NCI-H82 treated with DMSO at 0.1 percent for 48 hours (cell line): ENCODE measurements around the gene ZNF580.
A peak's percentile ranks its signal among the peaks of the same experiment; 100 is the strongest.

ENCODE experiments used
- DNase-seq: peaks from one replicate; lab custom pipeline; 2025; ENCODE audit not compliant: unreplicated experiment; lab: John Stamatoyannopoulos, UW

The ZNF580 gene, protein sequence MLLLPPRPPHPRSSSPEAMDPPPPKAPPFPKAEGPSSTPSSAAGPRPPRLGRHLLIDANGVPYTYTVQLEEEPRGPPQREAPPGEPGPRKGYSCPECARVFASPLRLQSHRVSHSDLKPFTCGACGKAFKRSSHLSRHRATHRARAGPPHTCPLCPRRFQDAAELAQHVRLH

DNA sequence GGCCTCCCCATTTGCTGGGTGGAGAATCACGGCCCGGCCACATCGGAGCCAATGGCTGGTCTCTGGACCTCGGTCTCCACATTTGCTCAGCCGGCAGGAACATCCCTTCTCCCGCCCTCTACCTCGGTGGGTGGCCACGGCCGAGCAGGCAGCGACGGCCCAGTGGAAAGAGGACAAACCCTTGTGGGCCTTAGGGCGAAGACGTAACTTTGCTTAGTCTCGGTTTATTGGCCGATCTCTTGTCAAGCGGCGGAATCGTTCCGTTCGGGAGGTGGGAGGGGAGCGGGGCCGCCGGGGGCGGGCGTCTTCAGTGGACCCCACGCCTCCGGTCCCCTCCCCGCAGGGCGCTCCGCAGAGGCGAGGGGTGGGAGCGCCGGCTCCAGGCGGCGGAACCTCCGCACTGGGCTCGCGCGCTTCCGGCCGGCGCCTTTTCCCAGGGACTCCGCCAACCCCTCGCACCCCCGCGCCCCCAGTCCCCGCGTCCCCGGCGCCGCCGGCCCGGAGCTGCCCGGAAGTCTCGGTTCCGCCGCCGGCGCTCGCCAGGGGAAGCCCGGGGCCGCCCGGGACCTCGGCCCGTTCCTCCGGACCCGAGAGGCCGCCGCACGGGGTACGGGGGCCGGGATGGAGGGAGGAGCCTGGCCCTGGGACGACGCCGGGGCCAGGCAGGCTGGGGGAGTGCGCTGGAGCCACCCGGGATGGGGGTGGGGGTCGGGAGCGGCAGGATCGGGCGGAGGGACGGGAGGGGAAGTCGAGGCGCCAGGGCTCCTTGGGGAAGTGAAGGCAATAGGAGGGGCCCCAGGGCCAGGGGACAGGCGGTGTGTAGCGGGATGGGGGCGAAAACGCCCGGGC is at the start of gene ZNF580:
TSS of gene ZNF580 (plus strand) at position 426 of the 849 bp plus-strand sequence. CDS start 1,507 bp downstream, outside the sequence.
- DNase-seq, result no peak

DNA sequence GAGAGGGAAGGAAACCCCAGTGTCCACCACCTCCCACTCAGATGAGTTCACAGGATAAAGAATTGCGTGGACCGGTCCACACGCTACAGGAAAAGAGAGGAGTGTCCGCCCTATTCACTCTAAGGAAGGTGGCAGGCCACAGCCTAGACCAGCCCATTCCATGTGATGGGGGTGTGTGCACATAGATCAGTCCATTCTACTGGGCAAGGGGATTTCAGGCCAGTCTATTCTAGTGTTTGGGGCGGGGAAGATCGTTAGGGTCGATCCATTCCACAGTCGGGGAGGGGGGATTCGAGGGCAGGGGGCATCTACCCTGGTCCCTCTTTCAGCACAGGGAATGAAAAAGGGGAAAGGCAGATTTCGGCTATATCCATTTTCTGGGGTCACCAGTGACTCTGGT is 49.2 kb upstream of the ZNF580 start:
- DNase-seq, result no peak

DNA sequence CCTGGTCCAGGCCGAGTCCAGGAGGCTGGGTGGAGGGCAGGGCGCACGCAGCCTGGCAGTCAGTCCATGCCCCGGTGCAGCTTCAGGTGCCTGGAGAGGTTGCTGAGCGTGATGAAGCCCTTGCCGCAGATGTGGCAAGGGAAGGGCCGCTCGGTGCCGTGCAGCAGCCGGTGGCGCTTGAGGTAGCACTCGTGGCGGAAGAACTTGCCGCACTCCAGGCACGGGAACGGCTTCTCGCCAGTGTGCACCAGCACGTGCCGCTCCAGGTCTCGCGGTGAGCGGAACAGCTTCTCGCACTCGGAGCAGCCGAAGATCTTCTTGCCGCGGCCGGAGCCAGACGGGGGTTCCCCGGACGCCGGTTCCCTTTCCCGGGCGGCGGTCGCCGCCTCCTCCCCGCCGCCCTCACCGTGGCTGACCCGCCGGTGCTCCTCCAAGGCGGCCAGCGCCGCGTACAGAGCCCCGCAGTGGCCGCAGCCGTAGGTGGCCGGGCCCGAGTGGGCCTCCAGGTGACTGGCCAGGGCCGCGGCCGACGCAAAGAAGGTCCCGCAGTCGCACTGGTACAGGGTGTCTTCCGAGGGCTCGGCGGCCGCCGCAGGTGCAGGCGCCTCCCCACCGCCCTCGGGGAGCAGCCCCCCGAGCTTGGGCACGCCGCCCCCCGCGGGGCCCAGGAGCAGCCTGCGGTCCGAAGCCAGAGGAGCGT is 48.3 kb upstream of the ZNF580 start:
- DNase-seq, result no peak

DNA sequence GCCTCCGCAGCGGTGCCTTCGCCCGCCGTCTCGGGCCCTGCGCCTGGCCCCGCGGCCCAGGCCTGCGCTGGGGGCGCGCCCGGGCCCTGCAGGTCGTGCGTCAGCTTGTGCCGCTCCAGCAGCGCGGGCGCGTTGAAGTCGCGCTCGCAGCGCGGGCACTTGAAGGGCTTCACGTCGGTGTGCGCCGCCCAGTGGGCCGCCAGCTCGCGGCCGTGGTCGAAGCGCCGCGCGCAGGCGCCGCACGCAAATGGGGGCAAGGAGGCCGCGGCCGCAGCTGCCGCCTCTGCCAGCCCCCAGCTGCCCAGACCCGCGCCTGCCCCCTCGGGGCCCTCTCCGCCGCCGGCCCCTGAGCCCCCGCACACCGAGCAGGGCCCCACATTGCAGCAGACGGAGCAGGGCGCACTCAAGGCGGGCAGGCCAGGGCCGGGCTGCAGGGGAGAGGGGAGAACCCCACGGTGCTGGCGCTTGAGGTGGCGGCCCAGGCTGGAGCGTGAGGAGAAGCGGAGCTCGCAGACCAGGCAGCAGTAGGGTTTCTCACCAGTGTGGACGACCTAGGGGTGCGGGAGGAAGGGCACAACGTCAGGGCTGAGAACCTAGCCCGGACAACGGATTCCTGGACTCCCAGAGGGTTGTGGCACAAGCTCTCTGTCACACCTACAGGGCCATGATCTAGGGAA is 47.6 kb upstream of the ZNF580 start:
- no peak for DNase-seq

DNA sequence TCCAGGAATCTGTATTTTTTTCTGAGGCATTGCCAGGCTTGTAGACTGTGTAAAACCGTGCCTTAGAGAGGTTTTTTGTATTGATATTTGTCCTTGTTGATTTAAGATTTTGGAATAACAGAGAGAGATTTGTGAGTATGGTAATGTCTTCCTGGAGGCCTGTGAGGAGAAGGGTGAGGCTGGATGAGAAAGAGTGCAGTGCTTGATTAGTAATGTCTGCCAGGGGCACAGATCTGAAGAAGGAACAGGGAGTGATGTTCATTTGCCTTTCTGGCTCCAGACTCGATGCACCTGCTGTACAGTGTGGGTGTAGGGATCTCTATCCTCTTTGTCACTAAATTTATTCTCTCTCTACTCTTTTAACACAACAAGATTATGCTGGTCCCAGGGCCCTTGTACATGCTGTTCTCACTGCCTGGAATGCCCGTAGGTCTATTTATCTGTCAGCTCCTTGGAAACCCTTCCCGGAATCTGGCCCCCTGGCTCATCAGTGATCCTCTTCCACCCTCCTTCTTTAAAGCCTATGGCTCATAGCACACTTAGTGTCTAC is 45.7 kb upstream of the ZNF580 start:
- DNase-seq, result no peak

DNA sequence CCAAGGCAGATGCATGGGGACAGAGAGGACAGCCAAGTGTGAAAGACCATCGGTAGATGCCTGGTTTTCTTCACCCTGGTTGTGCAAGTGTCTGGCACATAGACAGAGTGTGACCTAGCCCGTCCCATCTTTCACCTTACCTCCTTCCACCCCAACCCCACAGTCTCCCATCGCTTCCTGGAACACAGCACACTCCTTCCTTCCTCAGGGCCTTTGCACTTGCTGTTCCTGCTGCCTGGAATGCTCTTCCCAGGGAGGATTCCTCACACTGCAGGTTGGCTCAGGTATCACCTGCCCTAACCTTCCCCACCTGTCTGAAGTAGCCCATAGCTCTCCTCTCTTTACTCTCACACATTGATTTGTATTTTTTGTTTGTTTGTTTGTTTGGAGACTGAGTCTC is 44.5 kb upstream of the ZNF580 start:
- DNase-seq, result no peak

DNA sequence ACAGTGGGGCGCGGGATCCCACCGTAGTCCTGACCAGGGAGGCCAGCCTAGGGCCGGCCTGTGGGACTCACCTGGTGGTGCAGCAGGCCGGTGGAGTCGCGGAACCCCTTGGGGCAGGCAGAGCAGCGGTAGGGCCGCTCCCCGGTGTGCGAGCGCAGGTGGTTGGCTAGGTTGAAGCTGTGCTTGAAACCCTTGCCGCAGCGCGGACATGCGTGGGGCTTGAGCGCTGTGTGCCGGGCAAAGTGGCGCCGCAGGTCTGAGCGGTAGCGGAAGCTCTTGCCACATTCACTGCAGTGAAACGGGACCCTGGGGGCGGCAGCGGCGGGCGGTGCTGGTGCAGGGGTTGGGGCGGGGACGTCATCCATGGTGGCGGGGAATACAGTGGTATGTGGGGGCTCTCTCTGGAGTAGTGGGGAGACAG is 43.3 kb upstream of the ZNF580 start:
- DNase-seq, result no peak

DNA sequence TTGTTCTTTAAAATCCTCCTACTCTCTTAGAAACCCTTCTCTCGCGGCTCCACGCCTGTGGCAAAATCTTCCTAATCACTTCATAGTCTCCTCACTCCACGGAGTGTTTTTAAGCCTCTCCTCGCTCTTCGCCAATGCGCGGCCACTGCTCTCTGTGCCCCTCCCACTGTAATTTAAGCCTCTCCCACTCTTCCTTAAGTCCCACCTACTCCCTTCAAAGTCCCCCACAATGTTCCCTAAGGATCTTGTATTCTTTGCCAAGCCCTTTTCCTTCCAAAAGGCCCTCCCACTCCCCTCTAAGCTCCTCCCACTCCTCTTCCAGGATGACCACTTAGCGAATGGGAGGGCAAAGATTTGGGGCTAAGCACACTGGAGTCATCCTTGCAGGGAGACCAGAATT is 42.8 kb upstream of the ZNF580 start:
- no peak for DNase-seq

DNA sequence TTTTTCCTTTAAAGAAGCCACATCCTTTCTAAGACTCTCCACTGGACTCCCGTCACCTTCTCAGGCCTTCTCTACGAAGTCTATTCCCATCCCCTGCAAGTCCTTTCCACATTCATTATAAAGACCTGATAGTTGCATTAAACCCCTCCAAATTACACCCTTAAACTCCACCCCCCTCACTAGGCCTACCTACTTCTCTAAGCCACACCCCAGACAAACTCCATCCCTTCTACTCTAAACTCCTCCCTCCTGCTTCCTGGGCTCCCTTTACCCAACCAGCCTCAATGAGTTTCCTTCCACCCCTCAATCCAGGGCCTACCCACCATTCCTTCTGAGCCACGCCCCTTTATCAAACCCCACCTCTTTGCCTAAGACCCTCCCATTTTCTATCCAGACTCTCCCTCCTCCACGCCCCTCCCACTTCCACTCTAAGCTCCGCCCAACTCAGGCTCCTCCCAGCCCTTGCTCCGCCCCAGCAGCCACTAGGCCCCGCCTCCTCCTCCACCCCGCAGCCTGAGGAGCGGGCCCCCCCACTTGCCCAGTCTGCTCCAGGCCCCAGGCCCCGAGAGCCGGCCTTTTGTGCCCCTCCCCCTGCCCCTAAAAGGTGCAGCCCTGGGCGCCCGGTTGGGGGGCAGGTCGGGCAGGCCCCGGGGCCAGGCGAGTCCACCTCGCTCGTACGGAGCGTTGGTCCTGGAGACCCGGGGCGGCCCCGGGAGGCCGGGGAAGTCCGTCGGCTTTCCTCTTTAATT is 41.9 kb upstream of the ZNF580 start:
- DNase-seq, result peak; percentile 91

DNA sequence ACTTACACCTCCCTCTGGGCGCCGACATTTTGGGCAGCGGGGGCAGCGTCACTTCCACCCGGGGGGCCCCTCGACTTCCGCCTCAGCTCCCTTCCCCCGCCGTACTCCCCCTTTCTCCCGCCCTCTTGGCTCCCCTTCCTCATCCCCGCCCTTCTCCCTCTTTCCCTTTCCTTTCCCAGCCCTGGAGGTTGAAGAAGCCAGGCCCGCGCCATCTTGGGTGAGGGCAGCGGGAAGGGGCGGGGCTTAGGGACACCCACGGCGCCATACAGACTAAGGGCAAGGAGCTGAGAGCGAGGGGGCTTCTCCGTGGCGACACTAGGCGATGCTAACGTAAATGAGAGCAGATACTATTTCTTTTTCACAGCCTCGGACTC is 41.3 kb upstream of the ZNF580 start, which contains the start of gene FIZ1:
TSS of gene FIZ1 (minus strand) at position 50 of the 374 bp plus-strand sequence. CDS start 1,652 bp downstream, outside the sequence.
- peak; percentile 98 for DNase-seq

DNA sequence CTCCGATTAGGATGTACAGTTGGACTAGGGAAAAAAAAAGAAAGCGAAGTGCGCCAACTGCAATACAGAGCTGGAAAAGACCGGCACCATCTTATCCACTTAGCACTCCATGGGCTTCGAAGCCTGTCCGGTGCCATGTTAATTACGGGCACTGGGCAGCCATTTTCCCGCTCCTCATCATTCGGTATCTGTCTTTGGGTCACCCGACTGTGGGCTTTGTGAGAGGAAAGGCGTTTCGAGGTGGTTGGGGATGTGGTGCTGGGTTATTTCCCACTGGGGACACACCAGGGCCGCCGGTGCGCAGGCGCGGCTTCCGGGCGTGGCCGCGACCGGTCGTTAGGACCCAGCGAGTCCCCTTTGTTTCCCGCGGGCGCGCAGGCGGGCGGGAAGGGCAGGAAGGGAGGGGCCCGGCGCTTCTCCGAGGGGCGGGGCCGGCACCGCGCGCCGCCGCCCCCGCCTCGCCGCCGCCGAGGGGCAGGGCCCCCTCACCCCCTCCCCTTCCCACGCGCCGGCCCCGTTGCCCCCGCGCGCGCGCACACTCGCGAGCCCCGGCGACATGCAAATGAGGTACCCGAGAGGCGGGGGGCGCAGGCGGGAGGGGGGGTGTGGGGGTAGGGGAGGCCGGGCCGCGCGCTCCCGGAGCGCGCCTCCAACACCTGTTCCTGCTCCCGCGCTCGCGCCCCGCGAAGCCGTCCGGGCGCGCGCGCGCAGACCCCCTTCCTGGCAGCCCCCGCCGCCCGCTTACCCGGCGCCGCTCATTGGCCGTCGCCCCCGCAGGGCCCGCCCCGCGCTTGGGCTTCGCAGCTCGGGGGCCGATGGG is 40.8 kb upstream of the ZNF580 start, which contains the start of gene ZNF524:
TSS of gene ZNF524 (plus strand) at position 447 of the 820 bp plus-strand sequence. CDS start 1,825 bp downstream, outside the sequence.
- DNase-seq, result peak; percentile 98

DNA sequence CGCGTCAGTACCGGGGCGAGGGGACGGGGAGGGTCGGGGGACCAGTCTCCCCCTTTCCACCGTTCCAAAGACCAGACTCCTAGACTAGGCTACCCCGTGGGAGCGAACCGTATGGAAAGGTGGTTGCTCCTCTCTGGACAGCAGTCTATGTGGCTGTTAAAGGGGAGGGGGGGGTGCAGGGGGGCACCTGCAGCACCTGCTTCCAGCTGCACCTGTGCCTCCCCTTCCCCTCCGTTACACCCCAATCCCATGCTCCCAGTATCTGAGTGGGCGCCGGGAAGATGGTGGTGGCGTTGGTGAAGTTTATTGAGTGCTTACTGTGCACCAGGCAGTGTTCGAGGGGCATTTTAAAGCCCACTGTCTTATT is 40.2 kb upstream of the ZNF580 start:
- DNase-seq, result no peak

DNA sequence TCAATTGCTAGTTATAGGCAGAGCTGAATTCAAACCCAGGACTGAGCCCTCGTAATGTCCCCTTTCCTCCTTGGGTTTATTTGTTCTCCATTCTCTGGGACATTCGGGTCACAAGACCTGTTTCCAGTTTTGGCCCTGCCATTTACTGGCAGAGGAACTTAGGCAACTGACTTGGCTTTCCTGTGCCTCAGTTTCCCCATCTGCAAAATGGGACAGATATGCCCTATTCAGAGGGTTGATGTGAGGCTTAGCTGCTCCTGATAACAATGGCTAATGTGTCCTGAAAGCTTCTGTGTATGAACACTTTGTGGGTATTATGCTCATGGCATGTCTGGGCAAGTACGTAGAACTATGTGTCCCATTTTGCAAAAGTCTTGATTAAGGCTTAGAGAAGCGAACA is 39.7 kb upstream of the ZNF580 start:
- no peak for DNase-seq

DNA sequence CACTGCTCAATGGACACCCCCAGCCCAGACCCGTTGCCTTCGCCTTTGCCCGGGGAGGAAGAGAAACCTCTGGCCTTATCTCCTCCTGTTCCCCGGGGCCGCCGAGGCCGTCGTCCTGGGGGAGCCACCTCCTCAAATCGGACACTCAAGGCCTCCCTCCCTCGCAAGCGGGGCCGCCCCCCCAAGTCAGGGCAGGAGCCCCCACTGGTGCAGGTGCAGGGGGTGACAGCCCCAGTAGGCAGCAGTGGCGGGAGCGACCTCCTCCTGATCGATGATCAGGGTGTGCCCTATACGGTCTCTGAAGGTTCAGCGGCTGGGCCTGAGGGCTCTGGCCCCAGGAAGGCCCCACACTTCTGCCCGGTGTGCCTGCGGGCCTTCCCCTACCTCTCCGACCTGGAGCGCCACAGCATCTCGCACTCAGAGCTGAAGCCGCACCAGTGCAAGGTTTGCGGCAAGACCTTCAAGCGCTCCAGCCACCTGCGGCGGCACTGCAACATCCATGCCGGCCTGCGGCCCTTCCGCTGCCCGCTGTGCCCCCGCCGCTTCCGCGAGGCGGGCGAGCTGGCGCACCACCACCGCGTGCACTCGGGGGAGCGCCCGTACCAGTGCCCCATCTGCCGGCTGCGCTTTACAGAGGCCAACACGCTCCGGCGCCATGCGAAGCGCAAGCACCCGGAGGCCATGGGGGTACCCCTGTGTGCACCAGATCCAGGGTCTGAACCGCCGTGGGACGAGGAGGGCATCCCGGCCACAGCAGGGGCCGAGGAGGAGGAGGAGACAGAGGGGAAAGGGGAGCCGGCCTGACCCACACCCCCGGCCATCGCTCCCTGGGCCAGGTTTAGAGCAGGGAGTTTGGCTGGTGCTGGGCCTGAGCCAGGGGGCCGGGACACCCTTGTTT is 38.4 kb upstream of the ZNF580 start:
- no peak for DNase-seq

DNA sequence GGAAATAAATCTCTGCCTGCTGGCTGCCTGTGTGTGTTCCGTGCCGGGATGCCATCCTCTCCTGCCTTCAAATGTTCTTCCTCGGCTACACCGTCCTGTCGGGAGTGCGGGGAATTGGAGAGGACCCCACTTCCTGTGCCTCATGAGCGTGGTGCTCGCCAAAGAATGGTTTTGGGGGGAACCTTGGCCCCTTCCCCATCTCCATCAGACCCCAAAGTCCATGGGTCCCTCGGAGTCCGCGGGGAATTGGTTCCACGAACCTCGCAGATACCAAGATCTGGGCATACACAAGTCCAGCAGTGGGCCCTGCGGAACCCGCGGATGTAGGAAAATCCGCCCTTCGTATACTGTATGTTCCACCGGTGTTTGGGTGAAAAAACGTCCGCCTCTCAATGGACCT is 37.7 kb upstream of the ZNF580 start:
- DNase-seq, result no peak

DNA sequence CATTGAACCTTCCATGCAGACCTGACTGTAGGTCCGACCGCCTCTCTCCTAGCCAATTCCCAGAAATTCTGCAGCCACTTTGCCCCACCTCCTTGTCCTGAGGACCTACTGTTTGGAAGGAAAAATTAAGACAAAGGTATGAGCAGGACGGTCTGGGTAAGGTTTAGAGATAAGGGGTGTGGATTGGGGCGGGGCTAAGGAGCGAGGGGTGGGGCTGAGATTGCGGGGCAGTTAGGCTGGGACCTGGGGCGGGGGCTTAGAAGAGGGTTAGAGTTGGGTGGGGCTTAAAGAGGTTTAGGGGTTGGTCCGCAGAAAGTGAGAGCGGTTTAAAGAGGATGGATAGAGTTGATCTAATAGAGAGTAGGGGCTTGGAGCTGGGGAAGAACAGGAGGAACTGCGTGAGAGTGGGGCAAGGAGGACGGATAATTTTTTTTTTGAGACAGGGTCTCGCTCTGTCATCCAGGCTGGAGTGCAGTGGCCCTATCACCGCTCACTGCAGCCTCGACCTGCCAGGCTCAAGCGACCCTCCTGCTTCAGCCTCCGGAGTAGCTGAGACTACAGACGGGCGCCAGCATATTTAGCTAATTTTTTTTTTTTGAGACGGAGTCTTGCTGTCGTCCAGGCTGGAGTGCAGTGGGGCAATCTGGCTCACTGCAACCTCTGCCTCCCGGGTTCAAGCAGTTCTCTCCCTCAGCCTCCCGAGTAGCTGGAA is 37.1 kb upstream of the ZNF580 start:
- no peak for DNase-seq

DNA sequence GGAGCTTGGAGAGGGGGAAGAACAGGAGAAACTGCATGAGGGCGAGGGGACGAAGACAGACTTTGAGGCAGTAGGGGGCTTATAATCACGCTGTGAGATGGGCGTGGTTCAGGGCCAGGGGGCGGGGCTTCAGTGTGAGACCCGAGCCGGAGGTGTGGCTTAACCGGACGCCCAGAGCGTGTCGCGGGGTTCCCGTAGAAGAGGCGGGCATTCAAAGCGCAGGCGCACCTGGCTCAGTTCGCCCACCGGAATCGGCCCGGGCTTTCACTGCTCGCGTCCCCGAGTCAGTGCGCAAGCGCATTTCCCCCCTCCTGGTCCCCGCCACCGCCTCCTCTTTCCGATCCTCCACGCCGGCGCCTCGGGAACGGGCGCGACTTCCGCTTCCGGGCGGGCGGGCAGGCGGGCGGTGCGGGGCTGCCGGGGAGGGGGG is 35.6 kb upstream of the ZNF580 start:
- DNase-seq, result peak; percentile 97
